ENCODE results near the gene SLC16A12. TPM values are rescaled to one million over a fixed set of nuclear protein-coding genes. Genes with fewer than 3 reads are reported as not detected.

Gene SLC16A12
- total and polyA plus RNA-seq, 12 donors = 1.8 to 3.6 (median 2.7) TPM

- WGBS, 2 donors = 41 to 75% methylated on average over 3 of the region's 3 CpGs
- ATAC-seq (no peak), DNase-seq (no peak)
- Histone ChIP-seq H3K9me3 (no peaks in the 10 kb centered on the region), H3K27ac (no peak overlapping the region), H3K4me3 (no peak overlapping the region), H3K4me1 (no peaks in the 10 kb centered on the region), H3K36me3 (no peaks in the 10 kb centered on the region), H3K27me3 (peaks cover 0 to 7% (median 0%) of the 10 kb centered on the region in 7 donors)
- intact Hi-C loops (cut with DNase I) = loop anchor here in 2 of 10 donors (5.0 to 10.0 kb wide), 2 partner anchors 312 to 350 kb away; partner anchors contain the start of gene LIPA (in 1 of the 2)
- no peak for TF ChIP-seq CTCF (IDR thresholded peaks at IDR 0.05)
Observed at GRCh38 chr10:89566992-89567391, 31.6 kb upstream of the SLC16A12 start.

GRCh38 chr10:89566095-89566950 lies 30.9 kb upstream of the SLC16A12 start:
- H3K36me3 ChIP-seq = no peaks in the 10 kb centered on the region
- intact Hi-C loops (cut with DNase I) = loop anchor here in 2 of 10 donors (5.0 to 10.0 kb wide), 2 partner anchors 312 to 349 kb away; partner anchors contain the start of gene LIPA (in 1 of the 2)
- no peaks in the 10 kb centered on the region for H3K4me1 ChIP-seq
- DNase-seq (no peak), ATAC-seq (no peak)
- H3K27ac ChIP-seq = no peak overlapping the region
- no peaks in the 10 kb centered on the region for H3K9me3 ChIP-seq
- TF ChIP-seq CTCF (IDR thresholded peaks at IDR 0.05) = no peak
- H3K4me3 ChIP-seq = no peak overlapping the region
- WGBS, 2 donors = 72 to 79% methylated on average over 10 of the region's 10 CpGs
- H3K27me3 ChIP-seq = peaks cover 0 to 7% (median 0%) of the 10 kb centered on the region in 7 donors

GRCh38 chr10:89565180-89565579 lies 29.8 kb upstream of the SLC16A12 start:
- 84 to 90% methylated on average over 1 of the region's 1 CpG for WGBS, 2 donors
- Histone ChIP-seq H3K27ac (no peak overlapping the region), H3K36me3 (no peaks in the 10 kb centered on the region), H3K27me3 (peaks cover 0 to 7% (median 0%) of the 10 kb centered on the region in 7 donors), H3K9me3 (no peaks in the 10 kb centered on the region), H3K4me3 (no peak overlapping the region), H3K4me1 (no peaks in the 10 kb centered on the region)
- DNase-seq = no peak
- no peak for ATAC-seq
- intact Hi-C loops (cut with DNase I) = loop anchor here in 5 of 10 donors (2.0 to 10.0 kb wide), 4 partner anchors 138 to 348 kb away; partner anchors contain the start of gene LIPA (in 1 of the 5)
- TF ChIP-seq CTCF (IDR thresholded peaks at IDR 0.05) = no peak

- H3K27ac ChIP-seq = no peak overlapping the region
- H3K4me3 ChIP-seq = no peak overlapping the region
- peak in 7 of 8 donors; percentile 55 to 80 (median 63) for ATAC-seq
- H3K36me3 ChIP-seq = no peaks in the 10 kb centered on the region
- peak in 1 of 2 donors; percentile 17 for DNase-seq
- H3K9me3 ChIP-seq = no peaks in the 10 kb centered on the region
- TF ChIP-seq CTCF (IDR thresholded peaks at IDR 0.05) = peak; percentile 61 to 85 (median 79)
- intact Hi-C loops (cut with DNase I) = loop anchor here in 8 of 10 donors (1.0 to 10.0 kb wide), 10 partner anchors 97 to 347 kb away; partner anchors contain the start of genes KIF20B (in 1 of the 8) and LIPA (in 1 of the 8)
- peaks cover 0 to 7% (median 0%) of the 10 kb centered on the region in 7 donors for H3K27me3 ChIP-seq
- WGBS, 2 donors = 20 to 29% methylated on average over 2 of the region's 2 CpGs
- H3K4me1 ChIP-seq = no peaks in the 10 kb centered on the region
Observed at GRCh38 chr10:89563861-89564478, 28.6 kb upstream of the SLC16A12 start.
